Measurements from ENCODE around the gene QKI.

DNA sequence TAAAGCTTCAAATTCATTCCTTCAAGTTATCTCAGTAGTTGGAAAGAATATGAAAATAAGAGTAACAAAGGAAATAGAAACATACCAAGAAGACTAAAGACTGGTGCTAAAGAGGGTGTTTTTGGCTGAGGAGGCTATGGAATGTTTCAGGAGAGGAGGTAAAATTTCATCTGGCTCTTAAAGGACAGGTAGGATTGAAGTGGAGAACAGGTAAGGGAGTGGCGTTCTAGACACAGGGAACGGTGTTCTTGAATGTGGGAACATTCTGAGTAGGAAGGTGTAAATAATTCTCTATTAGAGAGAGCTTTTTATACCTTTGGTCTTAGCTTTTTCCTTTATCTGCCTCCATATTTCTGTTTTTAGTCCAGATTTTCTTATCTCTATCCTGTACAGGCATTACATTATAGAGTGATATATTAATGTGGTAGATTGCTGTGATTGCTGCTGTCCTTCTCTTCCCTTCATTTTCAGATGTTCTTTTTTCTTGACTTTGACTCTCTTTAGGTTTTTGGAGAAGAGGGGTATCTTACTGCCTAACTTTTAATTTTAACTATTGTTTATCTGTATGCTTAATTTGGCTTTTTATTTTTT is 15.4 kb downstream of the QKI start:
- TF ChIP-seq, protein P1, sequence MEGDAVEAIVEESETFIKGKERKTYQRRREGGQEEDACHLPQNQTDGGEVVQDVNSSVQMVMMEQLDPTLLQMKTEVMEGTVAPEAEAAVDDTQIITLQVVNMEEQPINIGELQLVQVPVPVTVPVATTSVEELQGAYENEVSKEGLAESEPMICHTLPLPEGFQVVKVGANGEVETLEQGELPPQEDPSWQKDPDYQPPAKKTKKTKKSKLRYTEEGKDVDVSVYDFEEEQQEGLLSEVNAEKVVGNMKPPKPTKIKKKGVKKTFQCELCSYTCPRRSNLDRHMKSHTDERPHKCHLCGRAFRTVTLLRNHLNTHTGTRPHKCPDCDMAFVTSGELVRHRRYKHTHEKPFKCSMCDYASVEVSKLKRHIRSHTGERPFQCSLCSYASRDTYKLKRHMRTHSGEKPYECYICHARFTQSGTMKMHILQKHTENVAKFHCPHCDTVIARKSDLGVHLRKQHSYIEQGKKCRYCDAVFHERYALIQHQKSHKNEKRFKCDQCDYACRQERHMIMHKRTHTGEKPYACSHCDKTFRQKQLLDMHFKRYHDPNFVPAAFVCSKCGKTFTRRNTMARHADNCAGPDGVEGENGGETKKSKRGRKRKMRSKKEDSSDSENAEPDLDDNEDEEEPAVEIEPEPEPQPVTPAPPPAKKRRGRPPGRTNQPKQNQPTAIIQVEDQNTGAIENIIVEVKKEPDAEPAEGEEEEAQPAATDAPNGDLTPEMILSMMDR (IDR thresholded peaks at IDR 0.05; ENCODE audit: borderline replicate concordance, extremely low read depth, low read length, poor library complexity, severe bottlenecking), result no peak
- TF ChIP-seq EZH2 (IDR thresholded peaks at IDR 0.05; ENCODE audit: borderline replicate concordance, low read depth, low read length, severe bottlenecking), result no peak

All from DND-41 (cell line).